ENCODE data around the gene TMEM72.

TMEM72 gene

GRCh38 chr10:44924261-44925040 lies 13.3 kb downstream of the TMEM72 start:
- H3K9ac ChIP-seq (ENCODE audit: low read length in 5 of 5): no peak overlapping the region
- no peak overlapping the region for H3K27ac ChIP-seq (ENCODE audit: low read depth, low read length)
- no peak overlapping the region for H3K4me3 ChIP-seq (ENCODE audit: low read depth in 1 of 5, low read length in 5 of 5)
- H3K36me3 ChIP-seq (ENCODE audit: control insufficient read depth in 5 of 5, insufficient read depth in 5 of 5, low read length in 5 of 5): no peaks in the 10 kb centered on the region
- H3K27me3 ChIP-seq (ENCODE audit: control insufficient read depth in 5 of 5, insufficient read depth in 4 of 5, low read length in 5 of 5): no peaks in the 10 kb centered on the region
- H3K9me3 ChIP-seq (ENCODE audit: control insufficient read depth in 5 of 5, low read length in 5 of 5): no peaks in the 10 kb centered on the region
- H3K4me1 ChIP-seq (ENCODE audit: control insufficient read depth in 5 of 5, insufficient read depth in 5 of 5, low read length in 5 of 5): peaks cover 0 to 10% (median 7%) of the 10 kb centered on the region in 5 donors

DNA sequence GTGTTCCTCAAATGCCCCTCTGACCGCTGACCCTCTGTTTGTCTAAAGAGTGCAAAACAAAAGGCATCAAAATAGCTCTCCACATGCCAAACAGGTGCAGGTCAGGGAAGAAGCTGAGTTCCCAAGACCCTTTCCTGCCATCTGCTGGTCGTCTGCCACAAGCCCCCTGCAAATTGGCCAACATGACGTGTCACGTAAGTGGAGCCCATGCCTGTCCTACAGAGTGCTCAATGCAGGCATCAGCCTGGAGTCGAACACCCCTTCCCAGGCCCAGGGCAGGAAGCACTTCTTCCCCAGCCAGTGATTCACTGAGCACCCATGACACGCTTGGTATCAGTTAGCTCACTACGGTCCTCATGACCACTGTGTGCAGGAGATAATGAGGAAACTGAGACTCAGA lies 14.1 kb downstream of the TMEM72 start:
- Histone ChIP-seq H3K9me3 (ENCODE audit: control insufficient read depth in 5 of 5, low read length in 5 of 5) (no peaks in the 10 kb centered on the region), H3K4me1 (ENCODE audit: control insufficient read depth in 5 of 5, insufficient read depth in 5 of 5, low read length in 5 of 5) (peaks cover 0 to 10% (median 7%) of the 10 kb centered on the region in 5 donors), H3K36me3 (ENCODE audit: control insufficient read depth in 5 of 5, insufficient read depth in 5 of 5, low read length in 5 of 5) (no peaks in the 10 kb centered on the region), H3K27me3 (ENCODE audit: control insufficient read depth in 5 of 5, insufficient read depth in 4 of 5, low read length in 5 of 5) (no peaks in the 10 kb centered on the region), H3K27ac (ENCODE audit: low read depth, low read length) (no peak overlapping the region), H3K4me3 (ENCODE audit: low read depth in 1 of 5, low read length in 5 of 5) (no peak overlapping the region), H3K9ac (ENCODE audit: low read length in 5 of 5) (no peak overlapping the region)

DNA sequence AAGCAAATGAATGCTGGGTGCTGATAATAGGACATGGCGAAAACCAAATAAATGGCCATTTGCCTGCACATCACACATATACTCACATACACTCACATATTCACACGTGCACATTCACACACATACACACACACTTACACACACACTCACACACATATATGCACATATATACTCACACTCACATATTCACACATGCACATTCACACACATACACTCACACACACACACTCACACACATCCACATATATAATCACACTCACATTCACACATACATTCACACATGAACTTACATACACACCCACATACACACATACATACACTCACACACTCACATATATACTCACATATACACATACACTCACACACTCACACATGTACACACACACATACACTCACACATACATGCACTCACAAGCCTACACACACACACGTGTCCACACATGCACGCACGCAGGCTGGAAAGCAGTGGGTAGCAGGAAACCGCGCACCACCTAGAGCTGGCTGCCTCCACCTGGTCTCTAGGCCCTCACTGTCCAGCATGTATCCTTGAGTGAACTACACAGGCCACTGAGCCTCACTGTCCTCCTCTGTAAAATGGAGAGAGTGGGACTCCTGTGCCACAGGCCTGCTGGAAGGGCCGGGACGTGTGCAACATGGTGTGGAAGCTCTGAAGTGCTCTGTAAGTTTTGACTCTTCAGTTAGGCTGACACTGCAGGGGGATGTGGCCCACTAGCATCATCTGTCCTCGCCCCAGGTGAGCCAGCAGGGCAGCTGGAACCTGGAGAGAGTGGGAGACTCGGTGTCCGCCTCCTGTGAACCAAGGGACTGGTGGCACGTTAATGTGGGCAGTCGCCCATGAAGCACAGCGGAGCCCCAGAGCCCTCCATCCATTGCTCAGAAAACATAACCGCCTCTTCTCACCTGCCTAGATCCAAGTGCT lies 14.9 kb downstream of the TMEM72 start:
- Histone ChIP-seq H3K4me1 (ENCODE audit: control insufficient read depth in 5 of 5, insufficient read depth in 5 of 5, low read length in 5 of 5) (peaks cover 0 to 10% (median 7%) of the 10 kb centered on the region in 5 donors), H3K27me3 (ENCODE audit: control insufficient read depth in 5 of 5, insufficient read depth in 4 of 5, low read length in 5 of 5) (no peaks in the 10 kb centered on the region)

GRCh38 chr10:44926751-44927351 lies 15.7 kb downstream of the TMEM72 start:
- peaks cover 0 to 10% (median 7%) of the 10 kb centered on the region in 5 donors for H3K4me1 ChIP-seq (ENCODE audit: control insufficient read depth in 5 of 5, insufficient read depth in 5 of 5, low read length in 5 of 5)
- H3K9ac ChIP-seq (ENCODE audit: low read length in 5 of 5): no peak overlapping the region
- no peak overlapping the region for H3K27ac ChIP-seq (ENCODE audit: low read depth, low read length)
- no peaks in the 10 kb centered on the region for H3K36me3 ChIP-seq (ENCODE audit: control insufficient read depth in 5 of 5, insufficient read depth in 5 of 5, low read length in 5 of 5)
- no peaks in the 10 kb centered on the region for H3K27me3 ChIP-seq (ENCODE audit: control insufficient read depth in 5 of 5, insufficient read depth in 4 of 5, low read length in 5 of 5)
- no peaks in the 10 kb centered on the region for H3K9me3 ChIP-seq (ENCODE audit: control insufficient read depth in 5 of 5, low read length in 5 of 5)
- no peak overlapping the region for H3K4me3 ChIP-seq (ENCODE audit: low read depth in 1 of 5, low read length in 5 of 5)

More for the DNA sequence above, 14.9 kb downstream of the TMEM72 start:
- no peak overlapping the region for H3K27ac ChIP-seq (ENCODE audit: low read depth, low read length)
- H3K9me3 ChIP-seq (ENCODE audit: control insufficient read depth in 5 of 5, low read length in 5 of 5): no peaks in the 10 kb centered on the region
- H3K9ac ChIP-seq (ENCODE audit: low read length in 5 of 5): no peak overlapping the region
- no peaks in the 10 kb centered on the region for H3K36me3 ChIP-seq (ENCODE audit: control insufficient read depth in 5 of 5, insufficient read depth in 5 of 5, low read length in 5 of 5)
- H3K4me3 ChIP-seq (ENCODE audit: low read depth in 1 of 5, low read length in 5 of 5): no peak overlapping the region

DNA sequence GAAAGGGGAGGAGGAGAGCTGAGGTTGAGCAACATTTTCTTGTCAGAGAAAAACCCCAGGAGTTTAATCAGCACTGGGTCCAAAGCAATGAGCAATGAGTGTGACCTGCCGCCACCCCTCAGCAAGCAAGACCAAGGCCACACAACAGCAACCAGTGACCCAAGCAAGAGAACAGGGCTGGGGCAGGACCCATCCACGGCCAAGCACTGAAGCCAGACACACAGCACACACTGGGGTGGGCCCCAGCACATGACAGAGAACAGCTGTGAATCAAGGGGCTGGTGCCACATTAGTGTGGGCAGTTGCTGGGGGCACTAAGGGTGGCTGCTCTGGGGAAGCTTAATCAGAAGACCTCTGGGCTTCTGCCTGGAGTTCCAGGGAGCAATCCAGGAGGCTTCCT lies 16.2 kb downstream of the TMEM72 start:
- Histone ChIP-seq H3K27me3 (ENCODE audit: control insufficient read depth in 5 of 5, insufficient read depth in 4 of 5, low read length in 5 of 5) (no peaks in the 10 kb centered on the region), H3K36me3 (ENCODE audit: control insufficient read depth in 5 of 5, insufficient read depth in 5 of 5, low read length in 5 of 5) (no peaks in the 10 kb centered on the region), H3K4me3 (ENCODE audit: low read depth in 1 of 5, low read length in 5 of 5) (no peak overlapping the region), H3K9me3 (ENCODE audit: control insufficient read depth in 5 of 5, low read length in 5 of 5) (no peaks in the 10 kb centered on the region), H3K9ac (ENCODE audit: low read length in 5 of 5) (peak overlapping the region in 1 of 5 donors; percentile 10), H3K4me1 (ENCODE audit: control insufficient read depth in 5 of 5, insufficient read depth in 5 of 5, low read length in 5 of 5) (peaks cover 0 to 12% (median 10%) of the 10 kb centered on the region in 5 donors), H3K27ac (ENCODE audit: low read depth, low read length) (no peak overlapping the region)

DNA sequence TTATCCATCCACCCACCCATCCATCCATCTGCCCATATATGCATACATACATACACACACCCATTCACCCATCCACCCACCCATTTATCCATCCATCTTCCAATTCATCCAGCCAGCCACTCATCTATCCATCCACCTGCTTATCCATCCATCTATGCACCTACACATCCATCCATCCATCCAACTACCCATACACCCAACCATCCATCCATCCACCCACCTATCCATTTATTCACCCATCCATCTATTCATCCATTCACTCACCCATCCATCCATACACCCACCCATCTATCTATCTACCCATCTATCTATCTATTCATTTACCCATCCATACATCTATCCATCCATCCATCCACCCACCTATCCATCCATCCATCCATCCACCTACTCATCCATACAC lies 17.3 kb downstream of the TMEM72 start:
- Histone ChIP-seq H3K4me3 (ENCODE audit: low read depth in 1 of 5, low read length in 5 of 5) (no peak overlapping the region), H3K27me3 (ENCODE audit: control insufficient read depth in 5 of 5, insufficient read depth in 4 of 5, low read length in 5 of 5) (no peaks in the 10 kb centered on the region), H3K9ac (ENCODE audit: low read length in 5 of 5) (no peak overlapping the region), H3K4me1 (ENCODE audit: control insufficient read depth in 5 of 5, insufficient read depth in 5 of 5, low read length in 5 of 5) (peaks cover 1 to 23% (median 21%) of the 10 kb centered on the region in 5 donors), H3K36me3 (ENCODE audit: control insufficient read depth in 5 of 5, insufficient read depth in 5 of 5, low read length in 5 of 5) (no peaks in the 10 kb centered on the region), H3K27ac (ENCODE audit: low read depth, low read length) (no peak overlapping the region), H3K9me3 (ENCODE audit: control insufficient read depth in 5 of 5, low read length in 5 of 5) (no peaks in the 10 kb centered on the region)

- Histone ChIP-seq H3K4me3 (ENCODE audit: low read depth in 1 of 5, low read length in 5 of 5) (no peak overlapping the region), H3K4me1 (ENCODE audit: control insufficient read depth in 5 of 5, insufficient read depth in 5 of 5, low read length in 5 of 5) (peaks cover 1 to 35% (median 27%) of the 10 kb centered on the region in 5 donors), H3K27me3 (ENCODE audit: control insufficient read depth in 5 of 5, insufficient read depth in 4 of 5, low read length in 5 of 5) (no peaks in the 10 kb centered on the region), H3K36me3 (ENCODE audit: control insufficient read depth in 5 of 5, insufficient read depth in 5 of 5, low read length in 5 of 5) (no peaks in the 10 kb centered on the region), H3K9me3 (ENCODE audit: control insufficient read depth in 5 of 5, low read length in 5 of 5) (no peaks in the 10 kb centered on the region), H3K27ac (ENCODE audit: low read depth, low read length) (no peak overlapping the region), H3K9ac (ENCODE audit: low read length in 5 of 5) (no peak overlapping the region)
Observed at GRCh38 chr10:44929356-44930255, 18.5 kb downstream of the TMEM72 start.

GRCh38 chr10:44930904-44931620 lies 19.9 kb downstream of the TMEM72 start:
- Histone ChIP-seq H3K4me1 (ENCODE audit: control insufficient read depth in 5 of 5, insufficient read depth in 5 of 5, low read length in 5 of 5) (peaks cover 9 to 49% (median 41%) of the 10 kb centered on the region in 5 donors), H3K27ac (ENCODE audit: low read depth, low read length) (no peak overlapping the region), H3K4me3 (ENCODE audit: low read depth in 1 of 5, low read length in 5 of 5) (no peak overlapping the region)

More at GRCh38 chr10:44930904-44931620, 19.9 kb downstream of the TMEM72 start:
- Histone ChIP-seq H3K36me3 (ENCODE audit: control insufficient read depth in 5 of 5, insufficient read depth in 5 of 5, low read length in 5 of 5) (no peaks in the 10 kb centered on the region), H3K27me3 (ENCODE audit: control insufficient read depth in 5 of 5, insufficient read depth in 4 of 5, low read length in 5 of 5) (no peaks in the 10 kb centered on the region), H3K9ac (ENCODE audit: low read length in 5 of 5) (no peak overlapping the region), H3K9me3 (ENCODE audit: control insufficient read depth in 5 of 5, low read length in 5 of 5) (no peaks in the 10 kb centered on the region)

Data from subcutaneous abdominal adipose tissue (tissue), 5 donors.